ENCODE data around the gene TIMP2. TPM values are rescaled to one million over a fixed set of nuclear protein-coding genes. Genes with fewer than 3 reads are reported as not detected.

The TIMP2 gene
- total and polyA plus RNA-seq, 2 of the 13 experiments (the other 11 are each of a cell fraction or from before 2014, with no cell fraction given): 3.8 to 8.5 TPM

- H3K9ac ChIP-seq (ENCODE audit: insufficient read depth, low read depth, low read length): no peak overlapping the region
- no peaks in the 10 kb centered on the region for H3K27me3 ChIP-seq (ENCODE audit: control insufficient read depth in 1 of 2, insufficient read depth in 2 of 2, low read length in 2 of 2)
- ATAC-seq: no peak
- H3K4me2 ChIP-seq (ENCODE audit: low read depth, low read length): no peak overlapping the region
- no TSS peak for BruUV-seq (replicated peaks)
- peaks cover 26% of the 10 kb centered on the region for H3K4me1 ChIP-seq (ENCODE audit: insufficient read depth, low read length)
- ChIA-PET CTCF (ENCODE audit: low intra/inter-chr PET ratio, low total read pairs) (no interaction called here), POLR2A (no interaction called here)
- no peaks in the 10 kb centered on the region for H3K9me3 ChIP-seq (ENCODE audit: low read length)
- H3K27ac ChIP-seq (ENCODE audit: extremely low read length, insufficient read depth, low read length): no peak overlapping the region
- in situ Hi-C loops (cut with HindIII; ENCODE audit: extremely low pct_ligation_motif_present, low pct_unique_long_range_greater_than_20kb) (loop anchor here (5.0 kb wide), 1 partner anchor 93 kb away; no protein-coding TSS in a partner anchor), intact Hi-C loops (cut with micrococcal nuclease; ENCODE audit: unreplicated experiment) (no loop called here)
- no peaks in the 10 kb centered on the region for H3K36me3 ChIP-seq (replicated peaks in 1 of 2; ENCODE audit: control insufficient read depth in 1 of 2, insufficient read depth in 2 of 2, low read length in 2 of 2)
- H4K20me1 ChIP-seq (ENCODE audit: insufficient read depth, low read length): no peaks in the 10 kb centered on the region
- no peaks in the 10 kb centered on the region for H3K79me2 ChIP-seq (ENCODE audit: insufficient read depth, low read length)
- no peak overlapping the region for H3K4me3 ChIP-seq (replicated peaks in 1 of 3; ENCODE audit: insufficient read depth in 1 of 3, low read depth in 2 of 3, low read length in 3 of 3)
- FAIRE-seq: no peak
- 95% methylated on average over 28 of the region's 28 CpGs for WGBS (ENCODE audit: low lambda C conversion rate)
- no peak overlapping the region for H2AFZ ChIP-seq (ENCODE audit: low read length)
- no peak for DNase-seq (ENCODE audit: low spot score)
- TF ChIP-seq EHMT2 (IDR thresholded peaks at IDR 0.05; ENCODE audit: borderline replicate concordance, low read depth, low read length) (no peak), NBN (conservative IDR thresholded peaks at IDR 0.05) (no peak), NPAS2 (CRISPR knock-in tag; IDR thresholded peaks at IDR 0.05; ENCODE audit: borderline replicate concordance) (no peak), PAF1 (CRISPR knock-in tag; IDR thresholded peaks at IDR 0.05) (no peak), ZNF609 (CRISPR knock-in tag; IDR thresholded peaks at IDR 0.05; ENCODE audit: borderline replicate concordance) (no peak), NONO (IDR thresholded peaks at IDR 0.05) (no peak), NONO (CRISPR knock-in tag; conservative IDR thresholded peaks at IDR 0.05) (no peak), BCL6 (CRISPR knock-in tag; IDR thresholded peaks at IDR 0.05) (no peak), ELF3 (CRISPR knock-in tag; IDR thresholded peaks at IDR 0.05) (no peak), ZBTB2 (CRISPR knock-in tag; IDR thresholded peaks at IDR 0.05; ENCODE audit: low read depth) (no peak), ESRRA (CRISPR knock-in tag; IDR thresholded peaks at IDR 0.05; ENCODE audit: low read depth) (no peak), RXRB (CRISPR knock-in tag; IDR thresholded peaks at IDR 0.05; ENCODE audit: borderline replicate concordance) (no peak), ZNF335 (CRISPR knock-in tag; IDR thresholded peaks at IDR 0.05) (no peak), HNF4A (CRISPR knock-in tag; IDR thresholded peaks at IDR 0.05) (no peak)
- TF ChIP-seq, protein P1, sequence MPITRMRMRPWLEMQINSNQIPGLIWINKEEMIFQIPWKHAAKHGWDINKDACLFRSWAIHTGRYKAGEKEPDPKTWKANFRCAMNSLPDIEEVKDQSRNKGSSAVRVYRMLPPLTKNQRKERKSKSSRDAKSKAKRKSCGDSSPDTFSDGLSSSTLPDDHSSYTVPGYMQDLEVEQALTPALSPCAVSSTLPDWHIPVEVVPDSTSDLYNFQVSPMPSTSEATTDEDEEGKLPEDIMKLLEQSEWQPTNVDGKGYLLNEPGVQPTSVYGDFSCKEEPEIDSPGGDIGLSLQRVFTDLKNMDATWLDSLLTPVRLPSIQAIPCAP (CRISPR knock-in tag; IDR thresholded peaks at IDR 0.05; ENCODE audit: low read depth): no peak
- TF ChIP-seq, protein P2, sequence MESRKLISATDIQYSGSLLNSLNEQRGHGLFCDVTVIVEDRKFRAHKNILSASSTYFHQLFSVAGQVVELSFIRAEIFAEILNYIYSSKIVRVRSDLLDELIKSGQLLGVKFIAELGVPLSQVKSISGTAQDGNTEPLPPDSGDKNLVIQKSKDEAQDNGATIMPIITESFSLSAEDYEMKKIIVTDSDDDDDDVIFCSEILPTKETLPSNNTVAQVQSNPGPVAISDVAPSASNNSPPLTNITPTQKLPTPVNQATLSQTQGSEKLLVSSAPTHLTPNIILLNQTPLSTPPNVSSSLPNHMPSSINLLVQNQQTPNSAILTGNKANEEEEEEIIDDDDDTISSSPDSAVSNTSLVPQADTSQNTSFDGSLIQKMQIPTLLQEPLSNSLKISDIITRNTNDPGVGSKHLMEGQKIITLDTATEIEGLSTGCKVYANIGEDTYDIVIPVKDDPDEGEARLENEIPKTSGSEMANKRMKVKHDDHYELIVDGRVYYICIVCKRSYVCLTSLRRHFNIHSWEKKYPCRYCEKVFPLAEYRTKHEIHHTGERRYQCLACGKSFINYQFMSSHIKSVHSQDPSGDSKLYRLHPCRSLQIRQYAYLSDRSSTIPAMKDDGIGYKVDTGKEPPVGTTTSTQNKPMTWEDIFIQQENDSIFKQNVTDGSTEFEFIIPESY (CRISPR knock-in tag; IDR thresholded peaks at IDR 0.05): no peak
These were observed 45.5 kb downstream of the TIMP2 start for GRCh38 chr17:78879635-78880186.
